Pancreas (tissue), 10 donors: Measurements from ENCODE around the gene PIGS. TPM values are rescaled to one million over a fixed set of nuclear protein-coding genes. Genes with fewer than 3 reads are reported as not detected.
"Not testable (repeated sequence)": the region's sequence is repeated elsewhere in the genome, so short reads cannot be mapped to it uniquely, and the experiment has no call there.

Source experiments
- ATAC-seq, 4 donors: fragments of 200-7000 bp; cut with Tn5 transposase; one replicate each; pipeline versions ENCODE4 v1.8.0 to v1.9.1; 2020; ENCODE audit warnings: mild to moderate bottlenecking in 4 of 4, moderate library complexity in 4 of 4
- DNase-seq, 6 donors: peaks; one replicate each; pipeline ENCODE4 v3.0.0-alpha.2; 2020
- FAIRE-seq: peaks from 2 replicates; lab custom pipeline; 2012; peaks lifted over from hg19 to GRCh38; lab: Jason Lieb, UNC
- H3K27ac ChIP-seq, 4 donors: fragments of 200-600 bp; sonication (generic); 1 replicate in 3 of 4; 2 replicates in 1 of 4; pipeline versions ENCODE4 v1.5.0 to v1.8.0; 2020
- H3K27me3 ChIP-seq, 4 donors: fragments of 200-600 bp; one replicate each; pipeline ENCODE4 v1.8.0; 2021
- H3K36me3 ChIP-seq, 3 donors: fragments of 200-600 bp; sonication (generic) in 1 of 3; one replicate each; pipeline versions ENCODE4 v1.5.0 to v1.8.0; 2020 to 2021
- H3K4me1 ChIP-seq, 3 donors: fragments of 200-600 bp; one replicate each; pipeline ENCODE4 v1.8.0; 2021
- H3K4me3 ChIP-seq, 4 donors: fragments of 200-600 bp; sonication (generic) in 2 of 4; one replicate each; pipeline versions ENCODE4 v1.5.0 to v1.8.0; 2020 to 2021
- H3K9me3 ChIP-seq, 4 donors: fragments of 200-600 bp; one replicate each; pipeline ENCODE4 v1.8.0; 2021
- WGBS, 2 donors: extraction: QIAGEN DNeasy Blood & Tissue Kit; methylation state at CpG; one replicate each; pipeline ENCODE4 v1.1.7; 2013; 5-methylcytosine and 5-hydroxymethylcytosine counted together
- intact Hi-C, 3 donors: fragments of 100-400 bp; cut with DNase I; formaldehyde crosslinking; loops; one replicate each; pipeline versions ENCODE4 v1.11.1 to v1.14.2; 2022
- polyA plus RNA-seq, 2 donors: library from polyadenylated mRNA; stranded (reverse); fragments of 200-250 nt; gene quantifications; one replicate each; pipeline ENCODE4 v1.2.3, GENCODE V29; 2013
- total RNA-seq, 6 donors: library from RNA; stranded (reverse); fragmentation: NEBNext Ultra II Directional in 4 of 6; extraction: Animal tissue kit (Norgen Biotek cat#: 25700) in 4 of 6; gene quantifications; one replicate each; pipeline versions ENCODE4 v1.2.1 to v1.2.4, GENCODE V29; 2021 to 2023
- TF ChIP-seq, protein P1 (sequence below), 4 donors: fragments of 200-600 bp; sonication (generic) in 3 of 4; IDR thresholded peaks; one replicate each; pipeline versions ENCODE4 v1.5.0 to v1.8.0; 2021; ENCODE audit warnings: antibody characterized with exemption in 4 of 4
- donor health status: healthy with polysubstance abuse.
- donor health status: DM: no; HTN: no; CAD: no; lungs with moderate emphysema.
- donor health status: DM: no; HTN: no; CAD: no.
- donor health status: control.
- donor health status: control.
- donor health status: Bipolar disorder and iron deficiency.
- donor health status: DM: yes; HTN: yes; CAD: no.
- donor health status: DM: no; HTN: no; CAD: no.
- donor health status: DM: no; HTN: no; CAD: no.
- donor health status: DM: yes; HTN: yes; CAD: no.

Gene PIGS
- total and polyA plus RNA-seq, 8 donors, result 9.2 to 26.5 (median 15.9) TPM

DNA sequence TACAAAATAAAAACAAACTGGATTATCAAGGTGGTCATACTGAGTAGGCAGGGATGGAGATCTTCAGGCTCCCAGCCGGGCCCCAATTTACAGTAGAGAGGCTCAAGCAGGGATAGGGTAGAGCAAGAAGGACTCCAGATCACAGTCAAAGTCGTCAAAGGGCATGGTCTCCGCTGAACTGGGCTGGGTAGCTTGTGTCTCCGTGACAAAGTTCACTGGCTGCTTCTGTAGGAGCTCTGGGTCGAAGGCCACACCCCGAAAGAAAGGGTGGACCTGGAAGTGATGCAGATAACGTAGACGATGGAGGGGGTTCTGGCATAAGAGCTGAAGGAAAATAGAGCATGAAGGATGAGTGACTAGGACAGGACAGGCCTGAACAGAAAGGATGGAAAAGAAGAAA lies 39.1 kb upstream of the PIGS start:
- 77 to 80% methylated on average over 8 of the region's 8 CpGs for WGBS, 2 donors
- no peaks in the 10 kb centered on the region for H3K9me3 ChIP-seq
- no peak for FAIRE-seq
- peaks cover 0 to 13% (median 4%) of the 10 kb centered on the region in 3 donors for H3K36me3 ChIP-seq
- no peaks in the 10 kb centered on the region for H3K27me3 ChIP-seq
- TF ChIP-seq, protein P1, sequence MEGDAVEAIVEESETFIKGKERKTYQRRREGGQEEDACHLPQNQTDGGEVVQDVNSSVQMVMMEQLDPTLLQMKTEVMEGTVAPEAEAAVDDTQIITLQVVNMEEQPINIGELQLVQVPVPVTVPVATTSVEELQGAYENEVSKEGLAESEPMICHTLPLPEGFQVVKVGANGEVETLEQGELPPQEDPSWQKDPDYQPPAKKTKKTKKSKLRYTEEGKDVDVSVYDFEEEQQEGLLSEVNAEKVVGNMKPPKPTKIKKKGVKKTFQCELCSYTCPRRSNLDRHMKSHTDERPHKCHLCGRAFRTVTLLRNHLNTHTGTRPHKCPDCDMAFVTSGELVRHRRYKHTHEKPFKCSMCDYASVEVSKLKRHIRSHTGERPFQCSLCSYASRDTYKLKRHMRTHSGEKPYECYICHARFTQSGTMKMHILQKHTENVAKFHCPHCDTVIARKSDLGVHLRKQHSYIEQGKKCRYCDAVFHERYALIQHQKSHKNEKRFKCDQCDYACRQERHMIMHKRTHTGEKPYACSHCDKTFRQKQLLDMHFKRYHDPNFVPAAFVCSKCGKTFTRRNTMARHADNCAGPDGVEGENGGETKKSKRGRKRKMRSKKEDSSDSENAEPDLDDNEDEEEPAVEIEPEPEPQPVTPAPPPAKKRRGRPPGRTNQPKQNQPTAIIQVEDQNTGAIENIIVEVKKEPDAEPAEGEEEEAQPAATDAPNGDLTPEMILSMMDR (IDR thresholded peaks at IDR 0.05), result no peak
- no peak overlapping the region for H3K4me3 ChIP-seq
- ATAC-seq, result no peak
- no peak for DNase-seq
- H3K27ac ChIP-seq, result no peak overlapping the region
- no peaks in the 10 kb centered on the region for H3K4me1 ChIP-seq
- intact Hi-C loops, result loop anchor here in 1 of 3 donors (10.0 kb wide), 1 partner anchor 116 kb away; no protein-coding TSS in a partner anchor

DNA sequence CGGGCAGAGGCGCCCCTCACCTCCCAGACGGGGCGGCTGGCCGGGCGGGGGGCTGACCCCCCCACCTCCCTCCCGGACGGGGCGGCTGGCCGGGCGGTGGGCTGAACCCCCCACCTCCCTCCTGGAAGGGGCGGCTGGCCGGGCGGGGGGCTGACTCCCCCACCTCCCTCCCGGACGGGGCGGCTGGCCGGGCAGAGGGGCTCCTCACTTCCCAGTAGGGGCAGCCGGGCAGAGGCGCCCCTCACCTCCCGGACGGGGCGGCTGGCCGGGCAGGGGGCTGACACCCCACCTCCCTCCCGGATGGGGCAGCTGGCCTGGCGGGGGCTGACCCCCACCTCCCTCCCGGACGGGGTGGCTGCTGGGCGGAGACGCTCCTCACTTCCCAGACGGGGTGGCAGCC lies 32.7 kb upstream of the PIGS start:
- not testable (repeated sequence) for H3K27ac ChIP-seq
- 94% methylated on average over 13 to 29 of the region's 31 CpGs for WGBS, 2 donors

DNA sequence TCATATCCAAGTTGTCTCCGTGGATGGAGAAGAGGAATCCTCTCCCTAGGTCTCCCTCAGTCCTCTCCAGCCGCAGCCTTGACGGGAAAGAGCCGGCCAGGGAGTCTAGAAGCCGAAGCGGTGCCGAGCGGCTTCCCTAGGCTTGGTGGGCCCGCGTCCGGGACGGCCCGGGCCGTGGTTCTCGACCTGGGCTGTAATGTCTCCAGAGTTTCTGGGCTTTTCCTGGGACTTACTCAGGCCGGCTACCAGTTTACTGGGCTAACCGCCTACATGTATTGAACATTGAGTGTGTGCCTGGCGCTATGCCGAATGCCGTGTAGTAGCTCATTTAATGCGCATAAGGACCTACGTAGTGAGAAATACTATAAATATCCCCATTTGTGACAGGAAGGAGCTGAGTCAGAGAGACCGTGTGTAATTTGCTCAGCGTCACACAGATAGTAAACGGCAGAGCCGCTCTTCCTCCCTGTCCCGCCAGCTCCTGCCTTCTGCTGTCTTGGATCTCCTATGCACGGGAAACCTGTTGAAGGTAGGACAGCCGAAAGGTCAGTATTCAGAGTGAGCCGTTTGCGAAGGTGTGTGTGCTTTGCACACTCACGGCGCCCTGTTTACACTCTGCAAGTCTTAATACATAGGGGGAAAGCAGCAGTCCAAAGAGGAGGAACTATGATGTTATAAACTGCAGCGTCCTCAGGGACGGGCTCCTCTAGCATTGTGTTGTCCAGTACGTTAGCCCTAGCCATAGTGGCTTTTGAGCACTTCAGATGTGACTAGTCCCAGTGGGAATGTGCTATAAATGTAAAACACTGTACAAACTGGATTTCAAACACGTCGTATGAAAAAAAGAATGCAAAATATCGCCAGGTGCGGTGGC lies 28.2 kb upstream of the PIGS start:
- FAIRE-seq, result no peak
- peak; percentile 60 to 76 (median 64) for ATAC-seq

More for the DNA sequence above, 32.7 kb upstream of the PIGS start:
- H3K4me1 ChIP-seq, intact Hi-C loops, H3K27me3 ChIP-seq, DNase-seq, H3K4me3 ChIP-seq, FAIRE-seq, H3K36me3 ChIP-seq, ATAC-seq, H3K9me3 ChIP-seq: not testable (repeated sequence)

DNA sequence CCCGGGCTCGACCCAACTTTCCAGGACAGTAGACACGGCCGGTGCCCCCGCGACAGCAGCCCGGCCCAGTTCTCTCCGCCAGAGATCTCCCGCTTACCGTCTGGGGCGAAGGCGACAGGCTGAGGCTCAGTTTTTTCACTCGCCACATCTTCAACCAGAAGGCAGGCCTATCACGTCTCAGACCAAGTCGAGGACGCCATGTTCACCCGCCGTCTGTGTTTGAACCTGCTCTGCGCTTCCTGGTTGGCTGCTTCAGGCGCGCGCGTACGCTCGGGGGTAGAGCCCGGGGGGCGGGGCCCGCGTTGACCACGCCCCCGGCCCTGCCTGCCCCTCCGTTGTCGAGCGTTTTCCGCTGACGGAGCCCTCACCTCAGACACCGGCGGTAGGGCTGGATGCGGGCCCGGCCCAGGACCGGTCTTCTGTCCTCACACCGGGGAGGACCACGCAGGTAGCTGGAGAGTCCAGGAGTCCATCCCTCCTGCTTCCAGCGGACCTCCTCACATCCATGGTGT lies 27.5 kb upstream of the PIGS start, which contains the start of gene SPAG5:
Gene SPAG5, minus strand, starts transcription at position 227 of the 512 bp plus-strand sequence. Its CDS starts 79 bp downstream, at position 148.
- Histone ChIP-seq H3K36me3 (no peaks in the 10 kb centered on the region), H3K27ac (peak within 1 kb of the TSS; percentile 69 to 92 (median 84)), H3K27me3 (no peaks in the 10 kb centered on the region), H3K4me1 (peaks cover 0 to 11% (median 7%) of the 10 kb centered on the region in 3 donors), H3K9me3 (no peaks in the 10 kb centered on the region), H3K4me3 (peak within 1 kb of the TSS; percentile 52 to 63 (median 54))
- FAIRE-seq (no peak), ATAC-seq (peak; percentile 97 to 100 (median 99)), DNase-seq (peak; percentile 89 to 97 (median 93))
- TF ChIP-seq, protein P1 (IDR thresholded peaks at IDR 0.05), result no peak
- intact Hi-C loops, result no loop called here
- WGBS, 2 donors, result 0 to 1% methylated on average over 43 to 44 of the region's 44 CpGs

More for the DNA sequence above, 28.2 kb upstream of the PIGS start:
- peak overlapping the region; percentile 69 to 92 (median 84) for H3K27ac ChIP-seq
- H3K9me3 ChIP-seq, result no peaks in the 10 kb centered on the region
- H3K27me3 ChIP-seq, result no peaks in the 10 kb centered on the region
- WGBS, 2 donors, result 7 to 9% methylated on average over 40 of the region's 40 CpGs
- TF ChIP-seq, protein P1 (IDR thresholded peaks at IDR 0.05), result no peak
- H3K4me3 ChIP-seq, result peak overlapping the region; percentile 52 to 63 (median 54)
- no peaks in the 10 kb centered on the region for H3K36me3 ChIP-seq
- H3K4me1 ChIP-seq, result peaks cover 0 to 11% (median 7%) of the 10 kb centered on the region in 3 donors
- DNase-seq, result peak; percentile 48 to 79 (median 69)
- intact Hi-C loops, result no loop called here

DNA sequence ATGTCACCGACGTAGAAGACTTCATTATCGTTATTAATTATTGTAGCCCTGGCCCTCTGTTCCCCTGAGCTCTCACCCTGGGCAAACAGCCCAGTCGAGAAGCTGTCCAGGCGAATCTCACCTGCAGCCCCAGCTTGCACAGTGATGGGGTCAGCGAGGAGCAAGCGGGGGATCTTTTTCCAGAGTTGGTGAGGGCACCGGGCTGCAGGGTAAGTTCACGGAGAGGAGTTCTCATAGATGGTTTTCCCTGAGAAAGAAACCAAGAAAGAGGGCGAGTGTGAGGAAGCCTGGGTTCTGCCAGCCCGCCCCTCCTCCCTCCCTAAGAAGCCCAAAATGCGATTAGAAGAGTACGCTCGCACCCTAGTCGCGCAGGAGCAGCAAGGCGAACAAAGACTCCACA lies 27.1 kb upstream of the PIGS start:
- Histone ChIP-seq H3K4me1 (peaks cover 0 to 11% (median 7%) of the 10 kb centered on the region in 3 donors), H3K27ac (peak overlapping the region in 1 of 4 donors; percentile 90), H3K4me3 (peak overlapping the region; percentile 52 to 63 (median 54)), H3K27me3 (no peaks in the 10 kb centered on the region), H3K36me3 (no peaks in the 10 kb centered on the region), H3K9me3 (no peaks in the 10 kb centered on the region)
- no peak for ATAC-seq
- FAIRE-seq, result no peak
- WGBS, 2 donors, result 2 to 3% methylated on average over 17 of the region's 17 CpGs
- TF ChIP-seq, protein P1 (IDR thresholded peaks at IDR 0.05), result no peak
- intact Hi-C loops, result no loop called here
- DNase-seq, result no peak
